CD4-positive, alpha-beta T cell treated with Interleukin-4 for 4 hours (primary cell): Measurements from ENCODE around the gene PPP1CB.
"Not testable (repeated sequence)": the region's sequence is repeated elsewhere in the genome, so short reads cannot be mapped to it uniquely, and the experiment has no call there.

Experiments
- DNase-seq: peaks from one replicate; pipeline ENCODE4 v3.0.0-alpha.2; 2020

Gene PPP1CB

GRCh38 chr2:28780496-28780895 is 28.9 kb downstream of the PPP1CB start:
- DNase-seq, result no peak

GRCh38 chr2:28782423-28782822 is 30.8 kb downstream of the PPP1CB start:
- DNase-seq, result no peak

GRCh38 chr2:28784570-28784969 is 32.9 kb downstream of the PPP1CB start:
- DNase-seq, result not testable (repeated sequence)

GRCh38 chr2:28796620-28797019 is 45.0 kb downstream of the PPP1CB start:
- DNase-seq, result no peak

- no peak for DNase-seq
Observed at GRCh38 chr2:28801726-28802125, 50.1 kb downstream of the PPP1CB start.

- no peak for DNase-seq
Observed at GRCh38 chr2:28802975-28803429, 51.4 kb downstream of the PPP1CB start.

- DNase-seq, result no peak
Observed at GRCh38 chr2:28809927-28810326, 58.3 kb downstream of the PPP1CB start.

GRCh38 chr2:28810384-28811285 is 59.0 kb downstream of the PPP1CB start, which contains the start of gene SPDYA:
Gene SPDYA (plus strand): TSS chr2:28810834. CDS start chr2:28816015, 5,181 bp downstream.
- DNase-seq, result peak; percentile 67

- no peak for DNase-seq
Observed at GRCh38 chr2:28818053-28818452, 66.4 kb downstream of the PPP1CB start.

- DNase-seq, result peak; percentile 79
Observed at GRCh38 chr2:28821295-28821958, 69.8 kb downstream of the PPP1CB start.

- DNase-seq, result no peak
Observed at GRCh38 chr2:28822036-28822435, 70.4 kb downstream of the PPP1CB start.

GRCh38 chr2:28824207-28824606 is 72.6 kb downstream of the PPP1CB start:
- DNase-seq, result no peak

- DNase-seq, result no peak
Observed at GRCh38 chr2:28824870-28825269, 73.2 kb downstream of the PPP1CB start.

- no peak for DNase-seq
Observed at GRCh38 chr2:28828382-28828781, 76.8 kb downstream of the PPP1CB start.

- DNase-seq, result no peak
Observed at GRCh38 chr2:28833740-28834470, 82.3 kb downstream of the PPP1CB start.

GRCh38 chr2:28835781-28836180 is 84.2 kb downstream of the PPP1CB start:
- no peak for DNase-seq

- DNase-seq, result no peak
Observed at GRCh38 chr2:28838971-28839370, 87.3 kb downstream of the PPP1CB start.

- DNase-seq, result no peak
Observed at GRCh38 chr2:28842042-28842441, 90.4 kb downstream of the PPP1CB start.
